GM18507 (cell line): Measurements from ENCODE around the gene INVS.
"Not testable (repeated sequence)": the region's sequence is repeated elsewhere in the genome, so short reads cannot be mapped to it uniquely, and the experiment has no call there.

Experiments
- DNase-seq: peaks from one replicate; pipeline ENCODE4 v3.0.0; 2011; ENCODE audit warnings: low read depth; ENCODE audit not compliant: insufficient read length; ENCODE audit errors: extremely low spot score
- FAIRE-seq: peaks from 2 replicates; lab custom pipeline; 2011; peaks lifted over from hg19 to GRCh38; lab: Jason Lieb, UNC

Gene INVS

DNA sequence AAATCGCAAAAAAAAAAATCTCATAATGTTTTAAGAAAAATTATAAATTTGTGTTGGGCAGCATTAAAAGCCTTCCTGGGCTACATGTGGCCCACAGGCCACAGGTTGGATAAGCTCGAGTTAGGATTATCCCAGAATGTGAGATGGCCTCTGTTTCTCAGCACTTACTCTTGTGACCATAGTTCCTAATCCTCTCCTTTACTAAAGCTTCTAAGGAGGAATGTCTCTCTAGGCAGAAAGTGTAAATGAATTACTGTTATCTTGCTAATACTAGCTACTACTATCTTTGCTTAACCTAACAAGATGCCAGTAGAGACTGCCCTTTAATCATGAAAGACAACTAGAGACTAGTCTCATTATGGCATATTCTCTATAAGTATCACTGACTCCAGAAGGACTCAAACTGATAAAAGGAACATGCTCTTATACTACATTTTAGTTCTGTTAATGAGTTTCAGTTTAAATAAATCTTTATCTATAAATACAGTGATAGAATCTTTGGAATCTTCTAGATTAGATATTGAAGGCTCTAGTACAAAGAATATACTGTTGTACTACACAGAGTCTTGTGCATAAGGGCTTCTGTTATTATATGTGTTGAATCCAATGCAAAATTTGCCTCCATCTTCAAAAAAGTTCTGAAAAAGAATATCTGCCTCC lies 13.8 kb downstream of the INVS start:
- no peak for DNase-seq
- FAIRE-seq, result no peak

- DNase-seq (no peak), FAIRE-seq (no peak)
Observed at GRCh38 chr9:100117316-100117715, 18.3 kb downstream of the INVS start.

DNA sequence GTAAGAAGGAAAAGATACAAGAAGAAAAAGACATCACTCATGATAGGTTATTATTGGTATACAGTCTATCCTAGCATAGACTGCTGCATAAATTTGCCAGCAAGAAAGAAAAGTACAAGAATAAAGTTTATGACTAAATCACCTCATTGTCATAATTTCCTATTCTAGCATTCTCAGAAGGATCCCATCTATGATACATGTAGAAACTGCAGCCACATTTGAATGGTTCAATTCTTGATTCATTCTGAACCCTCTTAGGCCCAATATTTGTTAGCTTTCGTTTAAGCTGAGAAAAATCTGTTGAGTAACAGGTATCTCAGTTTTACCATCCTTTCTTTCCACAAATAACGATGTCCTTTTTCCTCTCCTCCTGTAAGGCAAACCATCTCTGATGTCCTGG lies 21.2 kb downstream of the INVS start:
- no peak for DNase-seq
- no peak for FAIRE-seq

DNA sequence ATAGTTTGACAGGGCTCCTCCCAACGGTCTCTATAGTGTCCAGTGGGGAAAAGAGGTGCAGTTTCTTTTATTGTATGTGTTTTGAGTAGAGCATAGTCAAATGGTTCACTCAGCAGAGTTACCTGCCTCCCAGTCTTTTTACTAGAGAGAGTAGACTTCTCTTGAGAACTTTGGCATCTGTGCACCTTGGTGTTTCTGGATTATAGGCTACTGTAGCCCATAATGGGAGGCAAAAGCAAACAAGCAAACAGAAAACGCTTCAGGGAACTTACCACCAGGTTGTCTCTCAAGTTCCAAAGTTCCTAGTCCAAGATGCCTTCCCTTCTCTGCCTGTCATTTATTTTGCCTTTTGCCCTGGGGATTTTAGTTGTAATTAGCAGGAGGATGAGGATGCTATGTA lies 26.2 kb downstream of the INVS start:
- FAIRE-seq, result no peak

GRCh38 chr9:100125910-100126309 lies 26.9 kb downstream of the INVS start:
- DNase-seq, result no peak
- FAIRE-seq, result no peak

More for the DNA sequence above, 26.2 kb downstream of the INVS start:
- DNase-seq, result no peak

DNA sequence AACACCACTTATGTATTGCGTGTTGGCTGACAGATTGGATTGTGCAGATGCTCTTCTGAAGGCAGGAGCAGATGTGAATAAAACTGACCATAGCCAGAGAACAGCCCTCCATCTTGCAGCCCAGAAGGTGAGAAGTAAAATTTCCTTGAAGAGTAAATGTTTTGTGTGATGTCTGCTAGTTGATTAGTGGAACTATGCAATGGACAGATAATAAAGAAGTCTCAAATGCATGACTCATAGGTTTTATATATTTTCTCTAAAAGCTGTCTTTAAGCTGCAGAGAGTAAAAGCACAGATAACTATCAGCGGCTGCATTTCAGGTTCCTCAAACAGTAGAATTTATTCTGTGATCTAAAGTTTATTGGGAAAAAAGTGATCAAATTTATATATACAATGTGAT lies 27.4 kb downstream of the INVS start:
- FAIRE-seq, result no peak
- no peak for DNase-seq

DNA sequence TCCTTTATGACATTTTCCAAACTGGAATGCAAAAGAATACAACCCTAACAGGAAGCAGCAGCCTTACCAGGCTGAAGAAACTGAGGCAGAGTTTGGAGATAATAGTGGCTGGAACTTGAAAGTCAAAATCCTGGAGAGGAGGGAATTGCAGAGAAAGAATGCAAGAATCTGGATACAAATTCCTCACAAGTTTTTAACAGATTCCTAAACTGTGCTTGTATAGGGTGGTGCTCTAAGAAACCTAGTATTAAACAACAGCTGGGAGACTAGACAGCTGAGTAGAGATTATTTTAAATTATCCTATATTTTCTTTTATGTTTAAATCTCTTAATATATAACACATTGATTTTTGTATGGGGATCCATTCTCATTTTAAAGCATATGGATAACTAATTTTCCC lies 30.7 kb downstream of the INVS start:
- DNase-seq, result no peak
- FAIRE-seq, result no peak

GRCh38 chr9:100131216-100131615 lies 32.2 kb downstream of the INVS start:
- DNase-seq, result no peak
- FAIRE-seq, result no peak

DNA sequence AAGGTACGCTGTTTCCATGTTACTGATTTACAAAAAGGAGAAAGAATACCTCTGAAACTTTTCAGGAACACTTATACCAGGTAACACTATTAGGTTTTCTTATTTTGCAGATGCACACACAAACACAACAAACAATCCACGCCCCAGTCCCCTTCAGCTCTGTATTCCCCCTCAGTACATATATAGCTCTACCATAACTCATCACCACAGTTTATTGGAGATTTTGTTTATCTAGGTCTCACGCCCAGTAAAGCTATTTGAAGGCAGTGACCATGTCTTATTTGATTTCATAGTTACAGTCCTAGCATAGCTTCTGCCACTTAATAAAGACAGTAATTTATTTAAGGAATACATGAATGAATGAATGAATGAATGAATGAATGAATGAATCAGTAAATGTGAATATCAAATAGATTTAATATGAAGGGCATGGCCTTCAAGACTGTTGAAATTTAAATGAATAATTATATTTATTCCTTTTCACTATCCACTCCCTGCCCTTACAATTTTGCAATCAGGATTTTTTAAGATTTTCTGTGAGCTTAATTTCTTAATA lies 32.9 kb downstream of the INVS start:
- DNase-seq (no peak), FAIRE-seq (no peak)

GRCh38 chr9:100134731-100135130 lies 35.7 kb downstream of the INVS start:
- no peak for DNase-seq
- no peak for FAIRE-seq

GRCh38 chr9:100136799-100137198 lies 37.8 kb downstream of the INVS start:
- not testable (repeated sequence) for FAIRE-seq, DNase-seq

DNA sequence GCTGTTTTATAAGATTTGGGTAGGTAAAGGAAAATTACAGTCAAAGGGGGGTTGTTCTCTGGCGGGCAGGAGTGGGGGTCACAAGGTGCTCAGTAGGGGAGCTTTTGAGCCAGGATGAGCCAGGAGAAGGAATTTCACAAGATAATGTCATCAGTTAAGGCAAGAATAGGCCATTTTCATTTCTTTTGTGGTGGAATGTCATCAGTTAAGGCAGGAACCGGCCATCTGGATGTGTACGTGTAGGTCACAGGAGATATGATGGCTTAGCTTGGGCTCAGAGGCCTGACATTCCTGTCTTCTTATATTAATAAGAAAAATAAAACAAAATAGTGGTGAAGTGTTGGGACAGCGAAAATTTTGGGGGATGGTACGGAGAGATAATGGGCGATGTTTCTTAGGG lies 41.3 kb downstream of the INVS start:
- not testable (repeated sequence) for DNase-seq, FAIRE-seq

- not testable (repeated sequence) for FAIRE-seq, DNase-seq
Observed at GRCh38 chr9:100141862-100142261, 42.8 kb downstream of the INVS start.

DNA sequence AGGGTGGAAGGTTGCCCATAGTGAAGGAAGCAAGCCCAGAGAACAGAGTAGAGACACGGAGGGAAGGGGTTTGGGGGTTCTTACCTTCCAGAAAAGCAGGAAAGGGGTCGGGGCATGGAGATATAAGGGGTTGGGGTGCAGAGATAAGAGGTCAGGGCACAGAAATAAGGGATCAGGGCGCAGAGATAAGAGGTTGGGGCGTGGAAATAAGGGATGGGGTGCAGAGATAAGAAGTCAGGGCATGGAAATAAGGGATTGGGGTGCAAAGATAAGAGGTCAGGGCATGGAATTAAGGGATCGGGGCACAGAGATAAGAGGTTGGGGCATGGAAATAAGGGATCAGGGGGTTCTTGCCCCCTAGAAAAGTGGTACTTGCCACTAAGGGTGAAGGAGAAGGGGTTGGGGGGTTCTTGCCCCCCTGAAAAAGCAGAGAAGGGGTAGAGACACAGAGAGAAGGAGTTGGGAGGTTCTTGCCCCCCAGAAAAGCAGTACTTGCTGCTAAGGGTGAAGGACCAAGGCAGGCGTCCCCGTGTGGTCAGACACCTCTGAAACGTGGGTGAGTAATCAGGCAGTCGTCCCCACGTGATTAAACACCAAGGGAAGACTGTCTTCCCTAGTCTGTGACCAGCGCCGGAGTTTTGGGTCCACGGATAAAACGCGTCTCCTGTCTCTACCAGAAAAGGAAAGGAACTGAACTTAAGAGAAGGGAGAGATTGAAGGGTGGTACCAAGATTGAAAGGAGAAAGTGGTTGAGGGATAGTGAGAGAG lies 46.3 kb downstream of the INVS start:
- DNase-seq, FAIRE-seq: not testable (repeated sequence)

DNA sequence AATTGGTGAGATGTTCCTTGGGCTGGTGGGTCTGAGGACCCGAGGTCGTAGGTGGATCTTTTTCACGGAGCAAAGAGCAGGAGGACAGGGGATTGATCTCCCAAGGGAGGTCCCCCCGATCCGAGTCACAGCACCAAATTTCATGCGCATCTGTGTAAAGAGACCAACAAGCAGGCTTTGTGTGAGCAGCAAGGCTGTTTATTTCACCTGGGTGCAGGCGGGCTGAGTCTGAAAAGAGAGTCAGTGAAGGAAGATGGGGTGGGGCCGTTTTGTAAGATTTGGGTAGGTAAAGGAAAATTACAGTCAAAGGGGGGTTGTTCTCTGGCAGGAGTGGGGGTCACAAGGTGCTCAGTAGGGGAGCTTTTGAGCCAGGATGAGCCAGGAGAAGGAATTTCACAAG lies 46.9 kb downstream of the INVS start:
- DNase-seq, FAIRE-seq: not testable (repeated sequence)

DNA sequence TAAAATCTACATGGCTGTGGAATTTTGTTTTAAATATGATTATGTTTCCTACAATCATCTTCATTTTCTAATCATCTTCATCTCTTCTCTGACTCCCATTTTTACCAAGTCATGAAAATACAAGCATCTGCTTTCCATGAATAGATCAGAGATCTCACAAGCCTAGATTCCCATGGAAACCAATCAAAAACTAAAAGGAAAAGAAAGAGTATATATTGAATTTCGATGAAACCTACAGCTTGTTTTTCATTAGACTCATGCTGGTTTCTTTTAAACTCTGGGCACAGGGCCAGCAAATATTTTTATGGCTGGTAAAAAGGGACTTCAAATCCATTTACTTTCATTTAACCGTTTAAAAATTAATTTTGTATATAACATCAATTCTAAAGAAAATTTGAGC lies 51.2 kb downstream of the INVS start:
- DNase-seq (no peak), FAIRE-seq (no peak)

GRCh38 chr9:100160021-100160420 lies 61.0 kb downstream of the INVS start:
- FAIRE-seq, result no peak
- DNase-seq, result no peak

- no peak for DNase-seq
- no peak for FAIRE-seq
Observed at GRCh38 chr9:100167176-100167575, 68.1 kb downstream of the INVS start.

- DNase-seq (no peak), FAIRE-seq (no peak)
Observed at GRCh38 chr9:100167915-100168654, 69.0 kb downstream of the INVS start.

DNA sequence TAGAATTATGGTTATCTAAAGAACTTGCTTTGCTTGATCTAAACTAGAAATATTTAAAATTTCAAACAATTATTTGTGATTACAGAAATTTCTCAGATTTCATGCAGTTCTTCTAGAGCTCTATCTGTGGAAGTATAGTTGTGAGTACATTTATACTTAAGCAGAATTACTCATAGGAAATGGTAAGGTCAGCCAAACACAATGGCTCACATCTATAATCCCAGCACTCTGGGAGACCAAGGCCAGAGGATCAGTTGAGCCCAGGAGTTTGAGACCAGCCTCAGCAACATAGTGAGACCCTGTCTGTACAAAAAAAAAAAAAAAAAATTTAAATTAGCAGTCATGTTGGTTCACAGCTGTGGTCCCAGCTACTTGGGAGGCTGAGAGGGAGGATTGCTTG lies 71.0 kb downstream of the INVS start:
- FAIRE-seq, result no peak
- DNase-seq, result no peak
